Measurements from ENCODE around the gene RAI1. TPM values are rescaled to one million over a fixed set of nuclear protein-coding genes. Genes with fewer than 3 reads are reported as not detected.

The RAI1 gene
- total RNA-seq, 1 donor: 16.0 TPM

DNA sequence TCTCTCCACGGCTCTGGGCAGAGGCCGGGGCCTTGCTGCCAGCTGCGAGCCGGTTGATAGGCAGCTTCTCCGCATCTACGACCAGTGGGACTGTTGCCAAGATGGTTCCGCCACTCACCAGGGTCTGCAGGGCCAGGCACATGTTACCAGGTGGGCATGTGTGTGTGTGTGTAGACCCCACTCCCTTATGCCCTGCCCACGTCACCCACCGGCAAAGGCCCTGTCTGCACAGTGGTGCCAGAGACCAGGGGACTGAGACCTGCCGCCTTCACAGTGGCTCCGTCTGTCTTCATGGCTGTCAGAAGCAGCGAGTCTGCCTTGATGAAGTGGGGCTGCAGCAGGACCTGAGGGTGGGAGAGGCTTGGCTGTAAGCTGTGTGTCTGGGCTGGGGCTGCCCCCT, 137.9 kb downstream of the RAI1 start:
- DNase-seq (ENCODE audit: low read depth): no peak
- H3K4me3 ChIP-seq (ENCODE audit: low read depth, low read length): no peak overlapping the region
- no peak for TF ChIP-seq CTCF (IDR thresholded peaks at IDR 0.05; ENCODE audit: insufficient read depth, low read depth, low read length)

DNA sequence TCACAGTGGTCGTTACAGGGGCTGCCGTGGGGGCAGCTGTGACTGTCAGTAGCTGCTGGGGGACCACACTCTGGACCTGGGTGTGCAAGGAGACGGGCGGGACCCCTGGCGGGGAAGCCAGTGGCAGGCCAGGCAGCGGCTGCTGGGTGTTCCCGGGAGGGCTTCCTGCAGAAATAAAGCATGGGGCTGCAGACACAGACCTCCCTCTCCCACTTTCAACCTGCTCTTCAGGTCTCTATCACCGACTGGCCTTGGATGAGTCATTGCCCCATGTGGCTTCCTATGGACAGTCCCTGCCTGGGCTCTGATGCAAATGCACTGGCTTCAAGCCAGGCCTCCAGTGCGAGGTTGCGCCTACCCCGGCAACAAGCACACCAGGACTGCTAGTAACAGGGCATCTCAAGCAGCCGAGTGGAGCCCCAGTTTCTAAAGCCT, 138.3 kb downstream of the RAI1 start:
- H3K4me3 ChIP-seq (ENCODE audit: low read depth, low read length): no peak overlapping the region
- DNase-seq (ENCODE audit: low read depth): peak; percentile 93
- no peak for TF ChIP-seq CTCF (IDR thresholded peaks at IDR 0.05; ENCODE audit: insufficient read depth, low read depth, low read length)

GRCh38 chr17:17820046-17820445, 138.8 kb downstream of the RAI1 start:
- H3K4me3 ChIP-seq (ENCODE audit: low read depth, low read length): no peak overlapping the region
- DNase-seq (ENCODE audit: low read depth): no peak

GRCh38 chr17:17820463-17821158, 139.4 kb downstream of the RAI1 start:
- no peak overlapping the region for H3K4me3 ChIP-seq (ENCODE audit: low read depth, low read length)
- no peak for TF ChIP-seq CTCF (IDR thresholded peaks at IDR 0.05; ENCODE audit: insufficient read depth, low read depth, low read length)
- DNase-seq (ENCODE audit: low read depth): no peak

More at GRCh38 chr17:17820046-17820445, 138.8 kb downstream of the RAI1 start:
- no peak for TF ChIP-seq CTCF (IDR thresholded peaks at IDR 0.05; ENCODE audit: insufficient read depth, low read depth, low read length)

GRCh38 chr17:17822189-17822588, 140.9 kb downstream of the RAI1 start:
- DNase-seq (ENCODE audit: low read depth): peak; percentile 89
- no peak for TF ChIP-seq CTCF (IDR thresholded peaks at IDR 0.05; ENCODE audit: insufficient read depth, low read depth, low read length)
- peak overlapping the region; percentile 59 for H3K4me3 ChIP-seq (ENCODE audit: low read depth, low read length)

DNA sequence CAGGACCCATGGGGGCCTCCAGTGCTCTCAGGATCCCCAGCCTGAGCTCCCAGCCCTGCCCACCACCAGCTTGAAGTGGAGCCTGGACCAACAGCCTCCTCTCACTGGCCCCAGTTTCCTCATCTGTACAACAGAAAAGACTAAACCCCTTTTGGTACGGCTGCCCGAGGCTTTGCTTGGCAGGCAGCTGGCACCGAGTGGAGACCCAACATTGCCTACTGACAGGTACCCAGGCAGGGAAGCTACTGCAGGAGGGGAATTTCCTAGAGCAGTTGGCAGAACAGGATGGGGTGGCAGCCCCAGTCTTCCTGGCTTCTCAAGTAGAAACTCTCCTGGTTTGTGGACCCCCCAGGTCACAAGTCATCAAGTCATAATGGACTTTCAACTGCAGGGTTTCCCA, 141.4 kb downstream of the RAI1 start:
- DNase-seq (ENCODE audit: low read depth): no peak
- H3K4me3 ChIP-seq (ENCODE audit: low read depth, low read length): peak overlapping the region; percentile 59
- no peak for TF ChIP-seq CTCF (IDR thresholded peaks at IDR 0.05; ENCODE audit: insufficient read depth, low read depth, low read length)

All from fibroblast of villous mesenchyme (primary cell).